SW480 (cell line): ENCODE results near the gene SIRT6.
A peak's percentile ranks its signal among the peaks of the same experiment; 100 is the strongest.
"Not testable (repeated sequence)": the region's sequence is repeated elsewhere in the genome, so short reads cannot be mapped to it uniquely, and the experiment has no call there.

Experiments
- DNase-seq: peaks from one replicate; pipeline ENCODE4 v3.0.0-alpha.2; 2016; ENCODE audit warnings: low spot score

SIRT6 gene

GRCh38 chr19:4134351-4134750 is 48.0 kb downstream of the SIRT6 start:
- no peak for DNase-seq

- DNase-seq = peak; percentile 76
Measured at GRCh38 chr19:4130744-4131438, 51.5 kb downstream of the SIRT6 start.

DNA sequence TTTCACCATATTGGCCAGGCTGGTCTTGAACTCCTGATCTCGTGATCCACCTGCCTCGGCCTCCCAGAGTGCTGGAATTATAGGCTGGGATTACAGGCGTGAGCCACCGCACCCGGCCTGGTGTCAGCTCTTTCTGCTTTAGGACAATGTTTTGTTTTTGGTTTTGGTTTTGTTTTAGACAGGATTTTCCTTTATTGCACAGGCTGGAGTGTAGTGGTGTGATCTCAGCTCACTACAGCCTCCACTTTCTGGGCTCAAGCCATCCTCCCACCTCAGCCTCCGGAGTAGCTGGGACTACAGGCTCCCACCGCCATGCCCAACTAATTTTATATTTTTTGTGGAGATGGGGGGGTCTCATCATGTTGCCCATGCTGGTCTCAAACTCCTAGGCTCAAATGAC is 53.3 kb downstream of the SIRT6 start:
- DNase-seq = not testable (repeated sequence)

GRCh38 chr19:4127322-4127721 is 55.0 kb downstream of the SIRT6 start:
- DNase-seq = not testable (repeated sequence)

- no peak for DNase-seq
Measured at GRCh38 chr19:4124638-4125037, 57.7 kb downstream of the SIRT6 start.
